ENCODE results near the gene TNS1. TPM values are rescaled to one million over a fixed set of nuclear protein-coding genes. Genes with fewer than 3 reads are reported as not detected.

The TNS1 gene
- total RNA-seq, 1 donor, result 116 TPM

DNA sequence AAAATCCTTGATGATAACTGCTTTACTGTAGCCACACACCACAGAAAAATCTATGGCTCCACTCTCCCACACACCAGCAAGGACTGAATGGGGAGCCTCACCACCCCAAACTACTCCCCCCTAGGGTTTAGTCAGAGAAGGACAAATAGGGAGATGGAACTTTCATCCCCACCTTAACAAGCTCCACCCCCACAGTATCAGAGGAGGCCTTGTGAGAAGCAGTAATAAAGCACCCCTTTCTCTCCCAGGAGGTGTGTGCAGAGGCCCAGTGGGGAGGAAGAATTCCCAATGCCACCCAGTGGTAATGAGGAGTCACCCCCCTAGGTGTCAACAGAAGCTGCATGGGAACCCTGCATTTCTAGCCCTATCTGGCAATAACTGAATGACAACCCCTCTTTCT is 224.9 kb downstream of the TNS1 start:
- DNase-seq (ENCODE audit: low read depth), result no peak
- TF ChIP-seq, protein P1, sequence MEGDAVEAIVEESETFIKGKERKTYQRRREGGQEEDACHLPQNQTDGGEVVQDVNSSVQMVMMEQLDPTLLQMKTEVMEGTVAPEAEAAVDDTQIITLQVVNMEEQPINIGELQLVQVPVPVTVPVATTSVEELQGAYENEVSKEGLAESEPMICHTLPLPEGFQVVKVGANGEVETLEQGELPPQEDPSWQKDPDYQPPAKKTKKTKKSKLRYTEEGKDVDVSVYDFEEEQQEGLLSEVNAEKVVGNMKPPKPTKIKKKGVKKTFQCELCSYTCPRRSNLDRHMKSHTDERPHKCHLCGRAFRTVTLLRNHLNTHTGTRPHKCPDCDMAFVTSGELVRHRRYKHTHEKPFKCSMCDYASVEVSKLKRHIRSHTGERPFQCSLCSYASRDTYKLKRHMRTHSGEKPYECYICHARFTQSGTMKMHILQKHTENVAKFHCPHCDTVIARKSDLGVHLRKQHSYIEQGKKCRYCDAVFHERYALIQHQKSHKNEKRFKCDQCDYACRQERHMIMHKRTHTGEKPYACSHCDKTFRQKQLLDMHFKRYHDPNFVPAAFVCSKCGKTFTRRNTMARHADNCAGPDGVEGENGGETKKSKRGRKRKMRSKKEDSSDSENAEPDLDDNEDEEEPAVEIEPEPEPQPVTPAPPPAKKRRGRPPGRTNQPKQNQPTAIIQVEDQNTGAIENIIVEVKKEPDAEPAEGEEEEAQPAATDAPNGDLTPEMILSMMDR (IDR thresholded peaks at IDR 0.05; ENCODE audit: insufficient read depth, low read length), result no peak
- H3K4me3 ChIP-seq (ENCODE audit: low read depth, low read length), result no peak overlapping the region

DNA sequence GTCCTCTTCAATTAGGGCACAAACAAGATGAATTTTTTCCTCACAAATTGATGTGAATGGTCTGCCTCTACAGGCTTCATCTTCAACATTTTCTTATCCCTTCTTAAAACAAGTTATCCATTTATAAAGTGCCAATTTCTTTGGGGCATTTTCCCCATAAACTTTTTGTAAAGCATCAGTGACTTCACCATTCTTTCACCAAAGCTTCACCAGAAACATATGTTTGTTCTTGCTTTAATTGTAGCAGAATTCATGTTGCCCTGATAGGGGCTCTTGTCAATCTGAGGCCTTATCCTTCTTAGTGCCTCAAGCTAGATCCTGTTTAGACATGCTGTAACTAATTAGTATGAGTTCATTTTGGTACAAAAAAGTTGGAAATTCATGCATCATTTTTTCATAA is 226.2 kb downstream of the TNS1 start:
- no peak for DNase-seq (ENCODE audit: low read depth)
- TF ChIP-seq, protein P1 (IDR thresholded peaks at IDR 0.05; ENCODE audit: insufficient read depth, low read length), result no peak
- no peak overlapping the region for H3K4me3 ChIP-seq (ENCODE audit: low read depth, low read length)

DNA sequence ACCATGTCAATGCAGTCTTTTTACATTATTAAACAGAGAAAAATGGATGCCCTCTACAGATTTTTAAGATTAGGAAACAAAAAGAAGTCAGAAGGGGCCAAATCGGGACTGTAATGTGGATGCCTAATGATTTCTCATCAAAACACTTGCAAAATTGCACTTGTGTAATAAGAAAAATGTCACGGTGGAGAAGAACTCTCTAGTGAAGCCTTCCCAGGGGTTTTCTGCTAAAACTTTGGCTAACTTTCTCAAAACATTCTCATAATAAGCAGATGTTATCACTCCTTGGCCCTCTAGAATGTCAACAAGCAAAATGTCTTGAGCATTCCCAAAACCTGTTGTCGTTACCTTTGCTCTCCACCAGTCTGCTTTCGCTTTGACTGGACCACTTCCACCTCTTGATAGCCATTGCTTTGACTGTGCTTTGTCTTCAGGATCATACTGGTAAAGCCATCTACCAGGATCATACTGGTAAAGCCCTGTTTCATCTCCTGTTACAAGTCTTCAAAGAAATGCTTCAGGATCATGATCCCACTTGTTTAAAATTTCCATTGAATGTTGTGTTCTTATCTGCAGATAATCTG is 226.8 kb downstream of the TNS1 start:
- no peak overlapping the region for H3K4me3 ChIP-seq (ENCODE audit: low read depth, low read length)
- DNase-seq (ENCODE audit: low read depth), result no peak
- TF ChIP-seq, protein P1 (IDR thresholded peaks at IDR 0.05; ENCODE audit: insufficient read depth, low read length), result no peak

DNA sequence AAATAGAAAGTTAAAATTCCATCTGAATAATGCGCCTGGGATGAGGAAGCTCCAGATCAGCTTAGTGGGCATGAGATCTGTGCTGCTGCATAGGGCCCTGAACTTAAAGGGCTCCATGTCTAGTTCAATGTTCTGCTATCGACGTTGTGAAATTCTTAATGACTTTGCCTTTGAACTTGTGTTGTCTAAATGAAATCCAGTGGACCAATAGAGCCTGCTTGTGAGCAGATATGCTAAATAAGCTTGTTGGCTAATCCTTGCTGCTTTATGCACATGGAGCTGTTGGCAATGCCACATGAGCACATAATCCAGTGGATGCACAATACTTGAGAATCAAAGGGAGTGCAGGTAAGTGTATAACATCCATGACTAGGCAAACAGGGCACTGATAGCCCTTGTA is 228.6 kb downstream of the TNS1 start:
- TF ChIP-seq, protein P1 (IDR thresholded peaks at IDR 0.05; ENCODE audit: insufficient read depth, low read length), result no peak
- DNase-seq (ENCODE audit: low read depth), result no peak
- no peak overlapping the region for H3K4me3 ChIP-seq (ENCODE audit: low read depth, low read length)

DNA sequence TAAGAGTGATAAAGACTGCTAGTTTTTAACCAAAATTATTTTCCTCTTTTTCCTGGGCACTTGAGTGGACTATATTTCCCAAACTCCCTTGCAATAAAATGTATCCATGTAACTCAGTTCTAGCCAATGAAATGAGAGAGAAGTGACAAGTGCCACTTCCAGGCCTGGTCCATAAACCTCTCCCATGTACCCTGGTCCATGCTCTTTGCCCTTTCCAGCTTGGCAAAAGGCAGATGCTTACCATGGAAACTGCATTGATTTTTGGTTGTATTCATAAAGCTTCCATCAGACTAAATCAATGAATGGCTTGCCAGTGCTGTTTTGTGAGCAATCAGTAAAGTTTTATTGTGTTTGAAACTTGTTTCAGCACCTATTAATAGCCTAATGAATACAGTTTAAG is 229.3 kb downstream of the TNS1 start:
- DNase-seq (ENCODE audit: low read depth), result no peak
- TF ChIP-seq, protein P1 (IDR thresholded peaks at IDR 0.05; ENCODE audit: insufficient read depth, low read length), result no peak
- H3K4me3 ChIP-seq (ENCODE audit: low read depth, low read length), result no peak overlapping the region

DNA sequence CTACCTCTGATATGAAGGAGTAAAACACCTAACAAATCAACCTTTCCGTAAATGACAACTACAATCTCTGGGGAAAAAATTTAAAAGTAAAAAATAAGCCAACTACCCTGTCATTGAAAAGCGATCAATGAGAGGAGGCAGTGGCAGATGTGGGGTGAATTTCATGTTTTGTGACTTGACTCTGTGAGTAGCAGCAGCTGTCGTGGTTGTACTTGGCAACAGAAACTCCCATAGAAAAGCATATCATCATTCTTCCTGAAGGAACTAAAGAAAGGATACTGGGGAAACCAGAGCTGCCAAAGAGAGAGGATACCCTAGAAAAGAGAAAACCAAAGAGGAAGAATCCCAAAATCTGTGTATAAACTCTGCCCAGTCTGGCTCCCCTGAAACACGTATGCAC is 236.4 kb downstream of the TNS1 start:
- DNase-seq (ENCODE audit: low read depth), result no peak

More for the DNA sequence above, 236.4 kb downstream of the TNS1 start:
- TF ChIP-seq, protein P1 (IDR thresholded peaks at IDR 0.05; ENCODE audit: insufficient read depth, low read length), result no peak
- no peak overlapping the region for H3K4me3 ChIP-seq (ENCODE audit: low read depth, low read length)

Data from fibroblast of the aortic adventitia (primary cell).